HG03095 (cell line): Measurements from ENCODE around the gene PCK1.
"Not testable (repeated sequence)": the region's sequence is repeated elsewhere in the genome, so short reads cannot be mapped to it uniquely, and the experiment has no call there.

Experiments
- ATAC-seq: cut with Tn5 transposase; IDR thresholded peaks from one replicate; pipeline ENCODE4 v1.9.1; 2021; ENCODE audit warnings: moderate library complexity; ENCODE audit not compliant: unreplicated experiment

PCK1 gene

GRCh38 chr20:57560554-57561355 lies at the start of gene PCK1:
PCK1 (plus strand) TSS chr20:57561110; CDS start chr20:57561412, 302 bp downstream.
- no peak for ATAC-seq

- not testable (repeated sequence) for ATAC-seq
These were observed 49.2 kb upstream of the PCK1 start for GRCh38 chr20:57511709-57512108.

- no peak for ATAC-seq
These were observed 48.5 kb upstream of the PCK1 start for GRCh38 chr20:57512432-57512831.

GRCh38 chr20:57513199-57513598 lies 47.7 kb upstream of the PCK1 start:
- ATAC-seq: no peak

GRCh38 chr20:57514273-57514751 lies 46.6 kb upstream of the PCK1 start:
- ATAC-seq: no peak

- ATAC-seq: no peak
These were observed 43.0 kb upstream of the PCK1 start for GRCh38 chr20:57517904-57518303.

- ATAC-seq: no peak
These were observed 38.4 kb upstream of the PCK1 start for GRCh38 chr20:57522380-57523140.

GRCh38 chr20:57523782-57524181 lies 37.1 kb upstream of the PCK1 start:
- ATAC-seq: no peak

- ATAC-seq: no peak
These were observed 36.3 kb upstream of the PCK1 start, which contains the start of gene CTCFL for GRCh38 chr20:57524511-57525176. CTCFL (minus strand) TSS chr20:57525140; CDS start chr20:57524205, 935 bp downstream.

GRCh38 chr20:57525328-57526086 lies 35.4 kb upstream of the PCK1 start:
- ATAC-seq: no peak

- ATAC-seq: no peak
These were observed 34.6 kb upstream of the PCK1 start for GRCh38 chr20:57526087-57526884.

GRCh38 chr20:57526885-57527460 lies 33.9 kb upstream of the PCK1 start:
- no peak for ATAC-seq

GRCh38 chr20:57527728-57528127 lies 33.2 kb upstream of the PCK1 start:
- no peak for ATAC-seq

- no peak for ATAC-seq
These were observed 32.8 kb upstream of the PCK1 start for GRCh38 chr20:57528148-57528547.

GRCh38 chr20:57529160-57529585 lies 31.7 kb upstream of the PCK1 start:
- ATAC-seq: no peak

- no peak for ATAC-seq
These were observed 31.1 kb upstream of the PCK1 start for GRCh38 chr20:57529810-57530209.

GRCh38 chr20:57530327-57530981 lies 30.5 kb upstream of the PCK1 start:
- ATAC-seq: no peak

GRCh38 chr20:57532104-57532503 lies 28.8 kb upstream of the PCK1 start:
- ATAC-seq: no peak

- no peak for ATAC-seq
These were observed 25.6 kb upstream of the PCK1 start for GRCh38 chr20:57535297-57535696.
